GM21717 (cell line): Measurements from ENCODE around the gene OSBPL3.
A peak's percentile ranks its signal among the peaks of the same experiment; 100 is the strongest.

Experiments used
- ATAC-seq: cut with Tn5 transposase; IDR thresholded peaks from one replicate; pipeline ENCODE4 v1.9.1; 2021; ENCODE audit warnings: mild to moderate bottlenecking, moderate library complexity; ENCODE audit not compliant: unreplicated experiment

The OSBPL3 gene

DNA sequence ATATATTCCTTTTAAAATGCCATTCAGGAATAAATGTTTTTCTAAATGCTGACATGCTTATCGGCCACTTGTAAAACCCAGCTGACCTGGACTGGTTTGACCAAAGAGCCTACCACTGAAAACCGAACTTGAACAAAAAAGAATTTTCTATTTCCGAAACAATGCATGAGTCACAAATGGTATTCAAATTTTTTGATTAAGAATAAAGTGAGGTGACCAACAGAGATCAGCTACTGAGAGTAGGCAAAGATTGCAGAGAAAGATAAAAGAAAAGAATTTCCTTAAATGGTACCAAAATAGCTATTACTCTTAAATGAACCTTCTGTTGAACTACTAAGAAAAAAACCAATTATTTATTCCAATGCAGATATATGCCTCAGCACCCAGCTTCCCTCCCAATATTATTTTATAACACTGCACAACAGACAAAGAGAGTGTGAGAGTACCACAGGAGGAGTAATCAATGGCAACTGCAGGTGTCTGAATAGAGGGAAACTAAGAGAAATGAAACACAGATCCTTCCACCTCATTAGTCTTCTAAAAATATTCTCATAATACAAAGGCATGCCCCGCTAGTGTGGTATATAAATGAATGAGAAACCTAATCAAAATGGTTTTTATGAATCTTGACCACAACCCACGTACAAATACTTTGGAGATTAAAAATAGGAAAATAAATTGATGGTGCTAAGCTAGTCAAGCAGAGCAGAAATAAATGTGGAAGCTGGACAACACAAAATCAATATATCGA, 20.1 kb downstream of the OSBPL3 start:
- ATAC-seq: no peak

DNA sequence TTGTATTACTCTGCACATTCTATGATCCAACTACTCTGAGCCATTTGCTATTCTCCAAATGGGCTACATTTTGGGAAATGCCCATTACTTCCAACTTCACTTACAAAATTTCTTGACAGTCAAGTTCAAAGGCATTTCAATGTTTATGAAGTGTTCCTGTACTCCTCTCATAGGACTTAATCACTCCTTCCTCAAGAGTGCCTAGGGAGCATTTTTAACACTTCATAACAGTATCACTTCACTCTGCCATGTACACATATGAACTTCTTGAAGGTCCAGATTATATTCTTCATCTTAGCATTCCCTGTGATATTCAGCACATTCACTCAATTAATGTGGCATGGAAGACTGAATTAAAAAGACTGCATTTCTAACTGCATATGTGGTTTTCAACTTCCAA, 21.6 kb downstream of the OSBPL3 start:
- ATAC-seq: no peak

DNA sequence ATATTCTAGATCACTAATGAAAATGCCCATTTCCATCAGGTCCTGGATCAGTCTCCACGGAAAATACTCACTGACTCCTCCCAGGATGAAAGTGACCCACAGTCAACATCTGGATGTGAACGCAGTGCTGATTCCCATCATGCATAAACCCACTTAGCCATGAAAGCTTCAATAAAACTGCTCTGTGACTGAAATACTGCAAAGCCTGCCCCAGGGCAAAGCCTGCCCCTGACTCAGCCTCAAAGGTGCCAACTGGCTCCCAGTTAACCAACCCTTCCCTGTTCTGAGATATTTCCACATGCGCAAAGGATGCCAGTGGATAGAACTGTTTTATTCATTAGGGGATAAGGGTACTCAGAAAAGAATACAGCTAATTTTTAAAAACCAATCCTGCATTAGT, 24.0 kb downstream of the OSBPL3 start:
- no peak for ATAC-seq

DNA sequence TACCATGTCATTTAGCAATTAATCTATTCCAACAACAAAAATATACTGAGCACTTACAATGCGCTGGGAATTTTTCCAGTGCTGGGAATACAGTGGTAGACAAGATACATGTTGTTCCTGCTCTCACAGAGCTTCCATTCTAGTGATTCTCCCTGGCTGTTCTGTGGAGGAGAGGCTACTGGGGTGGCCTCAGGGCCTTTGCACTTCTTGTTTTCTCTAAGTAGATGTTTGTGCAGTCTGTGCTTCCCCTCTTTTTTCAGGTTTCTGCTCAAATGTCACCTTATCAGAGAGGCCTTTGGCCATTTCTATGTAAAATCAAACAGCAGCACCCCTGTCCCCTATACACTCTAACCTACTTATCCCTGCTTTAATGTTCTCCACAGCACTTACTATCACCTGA, 24.7 kb downstream of the OSBPL3 start:
- no peak for ATAC-seq

DNA sequence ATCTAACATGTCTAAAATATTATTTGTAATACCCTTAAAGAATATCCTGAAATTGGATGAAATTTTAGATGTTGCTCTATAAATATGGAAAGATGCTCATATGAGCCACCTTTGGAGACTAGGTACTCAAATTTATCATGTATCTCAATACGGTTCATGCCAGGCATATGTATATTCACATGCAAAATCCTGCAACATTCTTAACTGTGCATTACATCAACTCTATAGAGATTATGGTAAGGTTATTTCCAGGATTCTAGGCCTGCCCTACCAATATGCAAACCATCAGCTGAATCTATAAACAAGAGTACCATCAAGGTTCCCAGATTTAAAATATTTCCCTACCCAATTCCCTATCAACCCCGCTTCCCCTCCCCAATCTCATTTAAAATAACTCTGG, 27.5 kb downstream of the OSBPL3 start:
- ATAC-seq: no peak

DNA sequence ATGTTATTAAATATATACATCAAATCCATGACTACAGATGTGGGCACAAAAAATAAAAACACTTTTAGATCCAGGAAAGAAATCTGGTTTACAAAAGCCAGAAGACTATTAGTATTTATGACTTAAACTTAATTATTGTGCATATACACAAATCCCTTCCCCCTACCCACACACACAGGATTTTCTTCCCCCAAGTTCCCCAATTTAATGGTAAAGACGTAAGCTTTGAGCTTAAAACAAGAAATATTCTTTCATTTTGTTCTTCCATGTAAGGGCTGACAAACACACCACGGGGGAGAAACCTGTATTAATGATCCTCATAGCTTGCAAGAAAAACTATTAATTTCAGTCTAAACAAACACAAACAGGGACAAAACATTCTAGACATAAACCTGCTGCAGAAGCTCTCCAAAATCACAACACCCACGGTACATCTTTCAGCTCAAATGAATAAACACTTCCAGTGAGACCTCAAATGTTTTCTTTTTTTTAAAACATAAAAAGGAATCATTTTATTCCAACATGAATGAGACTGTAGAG, 28.5 kb downstream of the OSBPL3 start:
- no peak for ATAC-seq

DNA sequence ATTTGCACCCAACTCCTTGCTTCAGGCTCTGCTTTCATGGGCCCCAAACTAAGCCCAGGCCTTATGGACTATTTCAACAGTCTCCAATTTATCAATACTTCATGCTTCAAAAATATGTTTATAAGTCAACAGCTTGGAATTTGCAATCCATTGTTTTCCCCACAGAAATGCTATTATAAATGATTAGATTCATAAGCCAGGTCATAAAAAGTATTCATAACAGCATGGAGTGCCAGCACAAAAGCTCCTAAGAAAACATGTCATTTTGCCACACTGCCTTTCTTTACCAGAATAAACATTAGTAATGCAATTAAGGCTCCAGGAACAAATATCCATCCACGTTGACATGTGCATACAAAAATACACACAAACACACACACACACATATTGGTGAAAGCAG, 30.1 kb downstream of the OSBPL3 start:
- ATAC-seq: no peak

DNA sequence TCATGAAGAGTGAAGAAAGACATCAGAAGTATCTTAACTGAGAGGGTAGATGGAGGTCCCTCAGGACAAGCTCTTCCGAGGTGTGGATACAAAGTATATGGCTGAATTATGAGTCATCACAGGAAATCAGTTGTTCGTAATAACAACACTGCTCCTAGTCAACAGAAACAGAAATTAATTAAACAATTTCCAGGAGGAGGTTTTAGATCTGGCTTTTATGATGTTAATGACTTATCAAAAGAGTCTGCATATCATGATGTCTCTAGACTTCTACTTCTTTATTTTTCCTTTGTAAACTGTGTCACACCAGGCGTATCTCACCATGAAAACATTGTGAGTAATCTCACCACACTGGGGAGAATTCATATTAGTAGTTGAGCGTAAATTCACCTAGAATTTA, 31.2 kb downstream of the OSBPL3 start:
- no peak for ATAC-seq

DNA sequence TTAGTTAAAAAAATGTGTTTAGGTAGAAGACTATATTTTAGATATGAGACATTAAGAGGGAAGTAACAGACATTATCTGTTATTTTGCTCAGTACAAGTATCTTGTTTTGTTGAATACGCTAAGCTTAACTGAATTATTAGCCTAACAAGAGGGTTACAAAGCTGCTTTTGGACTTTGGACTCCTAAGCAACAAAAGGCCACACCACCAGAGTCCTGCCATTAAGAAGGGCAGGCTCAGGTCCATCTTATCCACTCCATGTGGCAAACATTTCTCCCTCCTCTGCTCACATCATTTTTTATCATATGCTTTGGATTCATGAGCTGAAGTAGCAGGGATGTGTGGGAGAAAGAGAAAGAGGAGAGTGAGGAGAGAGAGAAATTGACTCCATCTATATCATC, 33.5 kb downstream of the OSBPL3 start:
- no peak for ATAC-seq

DNA sequence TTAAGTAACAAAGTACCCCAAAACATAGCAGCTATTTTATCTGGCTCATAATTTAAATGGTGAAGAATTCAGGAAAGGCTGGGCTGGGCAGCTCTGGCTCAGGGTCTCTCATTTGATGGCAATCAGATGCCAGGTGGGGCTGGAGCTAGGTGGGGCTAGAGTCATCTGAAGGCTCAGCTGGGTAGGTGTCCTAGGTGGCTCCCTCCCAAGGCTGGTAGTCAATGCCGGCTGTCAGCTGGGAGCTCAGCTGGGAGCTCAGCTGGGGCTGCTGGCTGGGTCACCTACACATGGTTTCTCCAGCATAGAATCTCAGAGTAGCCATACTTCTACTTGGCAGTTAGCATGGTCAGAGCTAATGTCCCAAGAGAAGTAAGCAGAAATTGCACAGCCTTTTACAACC, 34.1 kb downstream of the OSBPL3 start:
- ATAC-seq: no peak

DNA sequence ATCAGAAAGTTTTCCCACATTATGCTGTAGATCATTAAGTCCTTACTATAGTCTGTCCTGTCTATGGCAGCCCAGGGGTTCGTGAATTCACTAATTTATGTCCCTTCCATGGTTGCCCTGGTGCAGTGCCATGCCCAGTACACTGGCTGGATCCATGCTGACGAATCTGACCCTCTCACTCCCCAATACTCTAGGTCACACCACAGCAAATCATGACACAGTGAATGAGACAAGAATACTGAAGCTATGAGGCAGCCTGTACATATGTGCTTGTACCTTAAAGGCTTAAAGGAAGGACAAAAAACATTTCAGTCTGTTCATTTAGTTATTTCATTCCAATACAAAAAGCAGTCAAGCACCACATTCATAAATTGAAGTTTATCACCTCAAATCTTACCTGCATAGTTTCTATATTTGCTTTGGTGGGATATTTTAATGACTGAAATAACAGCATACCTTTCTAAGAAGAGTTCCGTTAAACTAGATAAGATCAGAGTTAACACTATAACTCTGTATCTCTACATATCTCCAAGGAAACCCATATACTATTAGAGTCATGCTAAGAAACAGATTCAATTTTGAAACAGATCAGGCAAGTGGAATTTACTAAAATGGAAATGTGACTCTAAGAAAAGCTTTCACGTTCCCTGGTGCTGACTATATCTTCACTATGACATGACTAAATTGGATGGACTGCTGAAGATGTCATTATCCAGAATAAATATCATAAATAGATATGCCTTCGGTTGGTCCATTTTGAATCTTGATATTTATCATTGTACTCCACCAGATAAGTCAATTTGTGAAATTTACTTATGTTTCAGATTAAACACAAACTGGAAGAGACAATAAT, 36.7 kb downstream of the OSBPL3 start:
- no peak for ATAC-seq

DNA sequence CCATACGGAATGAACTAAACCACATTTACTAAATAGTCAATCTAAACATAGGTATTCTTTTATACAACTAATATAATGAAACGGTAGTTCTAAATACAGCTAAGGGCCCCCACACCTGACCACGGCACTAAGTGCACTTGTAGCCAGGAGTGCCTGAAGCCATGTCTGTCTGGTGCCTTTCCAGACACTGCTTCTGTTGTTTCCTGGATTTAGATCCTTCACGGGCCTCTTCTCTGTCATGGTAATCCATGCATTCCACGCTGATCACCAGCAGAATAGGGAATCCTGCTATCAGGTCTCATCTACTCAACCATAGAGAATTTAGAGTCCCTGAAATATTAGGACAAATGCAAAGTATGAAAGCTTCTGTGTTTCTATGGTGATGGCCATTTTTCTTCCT, 37.8 kb downstream of the OSBPL3 start:
- no peak for ATAC-seq

DNA sequence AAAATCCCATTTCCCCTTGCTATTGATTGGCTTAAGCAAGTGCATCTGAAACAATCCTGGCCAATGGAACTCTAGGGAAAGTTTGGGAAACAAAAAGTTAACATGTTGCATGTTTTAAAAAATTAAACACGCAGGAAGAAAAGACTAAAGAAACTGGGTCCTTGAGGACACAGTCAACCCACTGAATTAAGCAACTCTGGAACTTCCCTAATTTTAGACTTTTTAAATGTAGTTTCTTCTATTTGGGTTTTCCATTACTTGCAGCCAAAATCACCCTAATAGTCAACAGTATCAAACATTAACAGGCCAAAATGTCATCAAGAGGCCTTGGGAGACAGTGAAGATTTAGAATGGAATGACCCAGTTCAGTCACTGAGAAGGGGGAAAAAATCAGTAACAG, 40.6 kb downstream of the OSBPL3 start:
- ATAC-seq: no peak

DNA sequence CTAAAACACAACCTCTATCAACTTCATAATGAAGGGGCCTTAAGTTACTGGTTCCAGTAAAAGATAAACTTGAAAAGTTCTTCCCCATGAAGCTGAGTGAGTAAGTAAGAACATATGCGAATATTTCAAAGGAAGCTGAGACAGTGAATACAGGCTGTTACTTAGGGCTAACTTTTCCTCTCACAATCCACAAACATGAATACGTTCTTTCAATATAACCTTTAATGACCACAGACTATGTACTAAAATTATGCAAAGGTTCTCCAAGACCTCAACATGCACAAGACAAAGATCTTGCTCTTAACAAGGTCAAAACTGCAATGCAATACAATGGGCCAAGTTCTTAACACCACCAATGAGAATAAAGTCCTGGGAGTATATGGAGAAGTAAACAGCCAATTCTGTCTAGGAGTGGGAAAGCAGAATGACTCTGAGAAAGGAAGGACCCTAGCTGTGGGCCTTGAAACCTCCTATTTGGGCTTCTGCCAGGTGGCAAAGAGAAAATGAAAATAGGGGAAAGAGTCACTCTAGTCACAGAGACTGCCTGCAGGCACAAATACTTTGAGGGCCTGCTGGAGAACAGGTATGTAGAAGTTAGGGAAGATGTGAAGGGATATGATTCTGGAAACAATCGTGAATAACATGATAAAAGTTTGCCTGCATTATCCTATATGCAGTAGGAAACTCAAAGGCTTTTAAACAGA, 43.7 kb downstream of the OSBPL3 start:
- ATAC-seq: peak; percentile 76

DNA sequence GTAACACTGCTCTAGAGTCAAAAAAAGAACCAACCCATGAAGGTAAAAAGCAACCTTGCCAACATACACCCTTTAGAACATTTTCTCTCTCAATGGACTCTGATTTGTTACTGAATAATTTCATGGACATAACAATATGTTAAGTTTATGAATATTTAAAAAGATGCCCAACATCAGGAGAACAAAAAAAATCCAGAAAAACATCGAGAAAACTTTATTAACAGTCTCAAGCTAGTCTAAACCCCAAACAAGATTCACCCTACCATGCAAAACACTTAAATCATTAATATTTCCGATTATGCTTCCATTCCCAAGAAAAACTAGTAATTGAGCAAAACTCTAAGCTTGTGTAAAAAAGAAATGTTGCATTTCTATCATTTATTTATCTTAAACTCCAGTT, 46.7 kb downstream of the OSBPL3 start:
- no peak for ATAC-seq

DNA sequence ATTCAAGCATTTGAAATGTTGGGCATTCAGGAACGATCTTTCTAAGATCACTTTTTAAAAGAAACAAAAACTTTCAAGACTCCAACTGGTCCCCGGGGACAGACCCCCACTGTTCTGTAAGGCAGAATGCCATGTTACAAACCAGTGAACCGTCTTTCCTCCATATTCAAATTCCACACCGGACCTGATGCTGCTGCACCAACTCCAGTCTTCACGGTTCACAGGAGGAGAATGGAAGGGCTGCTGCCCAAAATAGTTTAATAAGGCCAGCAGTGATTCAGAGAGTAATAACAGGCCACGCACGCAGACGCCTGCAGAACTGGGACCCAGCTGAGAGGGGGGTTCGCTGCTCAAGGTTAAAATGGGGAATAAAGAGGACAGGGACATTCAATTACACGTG, 47.2 kb downstream of the OSBPL3 start:
- no peak for ATAC-seq

DNA sequence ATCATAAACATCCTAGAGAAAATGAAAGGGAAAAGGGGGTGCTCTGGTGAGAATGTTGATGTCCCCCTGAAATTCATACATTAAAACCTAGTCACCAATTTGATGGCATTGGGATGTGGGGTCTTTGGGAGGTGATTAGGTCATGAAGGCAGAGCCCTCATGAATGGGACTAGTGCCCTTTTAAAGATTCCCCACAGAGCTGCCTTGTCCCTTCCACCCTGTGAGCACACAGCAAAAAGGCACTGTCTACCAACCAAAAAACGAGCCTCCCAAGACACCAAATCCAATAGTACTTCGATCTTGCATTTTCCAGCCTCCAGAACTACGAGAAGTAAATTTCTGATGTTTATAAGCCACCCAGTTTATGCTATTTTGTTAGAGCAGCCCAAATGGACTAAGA, 47.6 kb downstream of the OSBPL3 start:
- no peak for ATAC-seq

DNA sequence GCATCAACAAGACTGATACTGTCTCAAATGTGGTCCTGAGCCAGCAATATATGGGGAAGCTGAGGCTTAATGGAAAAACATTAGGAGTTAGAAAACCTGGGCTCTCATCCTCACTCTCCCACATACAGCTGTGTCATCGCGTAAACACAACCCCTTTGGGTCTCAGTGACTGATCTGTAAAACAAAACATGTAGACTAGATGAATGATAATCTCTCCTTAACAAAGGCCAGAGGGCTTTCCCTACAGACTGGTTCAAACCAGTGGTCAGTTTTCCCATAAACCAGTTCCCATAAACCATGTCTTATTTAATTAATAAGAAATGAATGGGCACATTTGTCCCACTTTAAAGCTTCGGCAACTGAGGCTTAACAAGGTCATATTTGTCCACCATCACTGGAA, 48.1 kb downstream of the OSBPL3 start:
- ATAC-seq: no peak

DNA sequence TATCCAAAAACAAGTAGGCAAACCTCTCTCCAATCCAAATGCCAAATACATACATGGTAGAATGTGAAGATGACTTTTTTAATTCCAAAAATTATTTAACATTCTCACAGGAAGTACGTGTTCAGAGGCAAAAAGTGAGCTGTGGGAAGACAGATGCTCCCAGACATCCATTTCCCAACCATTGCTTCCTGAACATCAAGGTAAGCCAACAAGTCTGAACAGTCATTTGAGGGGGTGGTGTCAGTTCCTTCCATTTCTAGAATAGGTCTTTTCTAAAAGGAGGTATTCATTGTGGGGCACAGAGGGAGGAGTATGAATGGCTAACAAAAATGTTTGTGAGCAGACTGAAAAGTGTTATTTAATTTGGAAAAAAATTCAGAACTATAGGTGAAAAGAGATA, 49.1 kb downstream of the OSBPL3 start:
- ATAC-seq: no peak

DNA sequence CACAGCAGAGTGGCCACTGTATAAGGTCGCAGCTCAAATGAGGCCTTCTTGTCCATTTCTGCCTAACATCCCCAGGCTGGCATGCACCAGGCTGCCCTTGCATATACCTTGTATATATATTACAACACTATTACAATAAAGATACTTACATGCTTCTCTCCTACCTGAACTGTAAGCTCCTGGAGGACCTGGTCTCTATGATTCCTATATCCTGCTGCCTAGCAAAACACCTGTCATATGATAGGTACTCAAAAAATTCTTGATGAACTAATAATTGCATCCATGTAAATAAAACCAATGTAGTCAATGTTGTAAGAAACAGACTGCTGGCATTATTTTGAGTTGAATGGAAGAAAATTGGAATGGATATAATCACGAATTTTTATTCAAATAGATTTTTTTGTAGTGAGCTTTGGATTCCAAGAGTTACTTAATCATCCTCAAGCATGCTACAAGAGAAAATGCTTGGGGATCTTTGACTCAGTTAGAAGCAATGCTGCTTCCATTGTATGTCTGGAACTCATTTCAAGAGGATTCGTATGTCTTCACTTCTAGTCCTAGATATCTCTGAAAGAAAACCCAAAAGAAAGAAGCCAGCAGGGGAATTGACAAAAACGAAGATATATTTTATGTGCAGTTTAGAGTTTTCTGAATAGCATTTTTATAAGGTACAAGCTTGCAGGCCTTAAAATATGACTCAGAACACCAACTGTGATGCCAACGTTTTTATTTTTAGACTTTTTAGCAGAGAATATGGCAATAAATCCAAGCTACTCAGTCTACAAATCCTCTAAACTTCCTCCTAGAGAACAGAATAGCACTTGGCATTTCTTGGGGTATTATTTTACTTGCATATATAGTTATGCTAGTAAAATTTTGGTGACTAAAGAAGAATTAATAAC, 53.1 kb downstream of the OSBPL3 start:
- ATAC-seq: no peak

DNA sequence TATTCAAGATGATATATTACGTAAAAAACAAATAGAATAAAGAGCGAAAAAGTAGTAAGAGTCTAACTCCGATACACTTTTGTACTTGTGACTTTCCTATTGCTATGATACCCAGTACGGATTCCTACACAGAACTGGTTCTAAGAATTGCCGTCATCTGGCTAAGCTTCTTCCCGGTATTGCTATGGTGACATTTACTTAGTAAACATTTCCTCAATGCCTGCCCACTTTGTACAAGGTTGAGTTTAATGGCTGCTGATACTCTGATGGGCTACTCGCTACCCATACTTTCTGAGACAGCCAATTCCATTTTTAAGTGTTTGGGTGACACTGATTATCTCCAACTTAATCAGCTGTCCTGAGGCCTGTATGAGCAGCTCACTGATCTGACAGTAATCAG, 55.6 kb downstream of the OSBPL3 start:
- ATAC-seq: no peak
